Endothelial cell of umbilical vein (primary cell): ENCODE data around the gene RAB5IF.

ENCODE experiments used
- POLR2A ChIP-seq: IDR thresholded peaks from 2 replicates; pipeline ENCODE4 v1.6.1; 2012; ENCODE audit warnings: low read depth, mild to moderate bottlenecking, control low read depth, low read length
- TF ChIP-seq, protein P1 (sequence below), 2 donors: IDR thresholded peaks; 1 replicate in 1 of 2; 2 replicates in 1 of 2; pipeline ENCODE4 v1.5.1; 2011; ENCODE audit warnings: low read length in 2 of 2, mild to moderate bottlenecking in 2 of 2, moderate library complexity in 2 of 2, control low read depth in 1 of 2, inconsistent platforms in 1 of 2, low read depth in 1 of 2; ENCODE audit not compliant: insufficient read depth in 1 of 2; ENCODE audit errors: extremely low read depth in 1 of 2

DNA sequence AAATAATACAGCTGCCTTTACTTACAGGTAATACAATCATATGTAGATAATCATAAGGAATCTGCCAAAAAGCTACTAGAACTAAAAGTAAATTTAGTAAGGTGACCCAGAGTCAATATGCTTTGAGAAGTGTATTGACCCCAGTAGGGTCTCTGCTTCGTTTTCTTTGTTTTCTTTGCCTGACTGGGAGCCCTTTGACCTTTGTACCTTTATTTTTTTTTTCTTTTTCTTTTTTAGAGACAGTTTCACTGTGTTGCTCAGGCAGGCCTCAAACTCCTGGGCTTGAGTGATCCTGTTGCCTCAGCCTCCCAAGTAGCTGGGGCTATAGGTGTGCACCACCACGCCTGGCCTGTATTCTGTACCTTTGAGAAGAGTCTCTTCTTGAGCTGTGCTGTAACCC lies 17.9 kb downstream of the RAB5IF start:
- no peak for TF ChIP-seq POLR2A
- TF ChIP-seq, protein P1, sequence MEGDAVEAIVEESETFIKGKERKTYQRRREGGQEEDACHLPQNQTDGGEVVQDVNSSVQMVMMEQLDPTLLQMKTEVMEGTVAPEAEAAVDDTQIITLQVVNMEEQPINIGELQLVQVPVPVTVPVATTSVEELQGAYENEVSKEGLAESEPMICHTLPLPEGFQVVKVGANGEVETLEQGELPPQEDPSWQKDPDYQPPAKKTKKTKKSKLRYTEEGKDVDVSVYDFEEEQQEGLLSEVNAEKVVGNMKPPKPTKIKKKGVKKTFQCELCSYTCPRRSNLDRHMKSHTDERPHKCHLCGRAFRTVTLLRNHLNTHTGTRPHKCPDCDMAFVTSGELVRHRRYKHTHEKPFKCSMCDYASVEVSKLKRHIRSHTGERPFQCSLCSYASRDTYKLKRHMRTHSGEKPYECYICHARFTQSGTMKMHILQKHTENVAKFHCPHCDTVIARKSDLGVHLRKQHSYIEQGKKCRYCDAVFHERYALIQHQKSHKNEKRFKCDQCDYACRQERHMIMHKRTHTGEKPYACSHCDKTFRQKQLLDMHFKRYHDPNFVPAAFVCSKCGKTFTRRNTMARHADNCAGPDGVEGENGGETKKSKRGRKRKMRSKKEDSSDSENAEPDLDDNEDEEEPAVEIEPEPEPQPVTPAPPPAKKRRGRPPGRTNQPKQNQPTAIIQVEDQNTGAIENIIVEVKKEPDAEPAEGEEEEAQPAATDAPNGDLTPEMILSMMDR (IDR thresholded peaks at IDR 0.05; ENCODE audit: extremely low read depth in 1 of 2, insufficient read depth in 1 of 2, low read depth in 1 of 2, low read length in 2 of 2) = no peak
